ENCODE results near the gene CACNA1A.
A peak's percentile ranks its signal among the peaks of the same experiment; 100 is the strongest.
"Not testable (repeated sequence)": the region's sequence is repeated elsewhere in the genome, so short reads cannot be mapped to it uniquely, and the experiment has no call there.

Gene CACNA1A

DNA sequence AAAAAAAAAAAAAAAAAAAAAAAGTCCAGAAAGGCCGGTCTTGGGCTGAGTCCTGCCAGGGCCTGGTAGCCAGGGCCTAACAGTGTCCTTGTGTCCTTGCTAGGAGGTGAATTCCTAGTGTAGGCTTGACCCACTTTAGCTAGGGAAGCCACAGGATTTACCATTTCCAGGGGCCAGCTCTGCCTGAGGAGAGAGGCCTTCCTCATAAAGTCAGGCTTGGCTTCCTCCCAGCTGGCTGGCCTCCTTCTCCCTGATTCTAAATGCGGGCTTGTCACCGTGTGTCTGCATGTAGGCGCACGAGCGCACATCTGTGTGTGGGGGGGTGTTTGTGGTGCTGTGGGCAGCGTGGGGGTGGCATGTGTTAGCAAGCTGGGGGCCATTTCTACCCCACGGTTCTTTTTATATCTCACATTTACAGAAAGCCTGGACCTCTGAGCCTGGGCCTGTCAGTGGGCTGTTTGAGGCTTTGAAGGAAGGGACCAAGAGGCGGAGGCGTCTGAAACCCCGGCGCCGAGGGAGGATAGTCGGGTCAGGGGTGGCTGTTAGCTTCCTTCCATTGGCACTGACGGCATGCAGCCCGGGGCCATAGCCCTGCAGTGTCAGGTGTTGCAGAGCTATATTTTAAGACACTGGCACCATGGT is 324.4 kb downstream of the CACNA1A start:
- Histone ChIP-seq H3K9ac (peak overlapping the region; percentile 54 to 74 (median 61)), H3K36me3 (no peaks in the 10 kb centered on the region), H3K9me3 (replicated peaks in 1 of 11) (peaks cover 0 to 10% (median 0%) of the 10 kb centered on the region in 11 experiments; a peak in 2 of 22 replicates), H3K4me1 (peaks cover 26 to 74% (median 56%) of the 10 kb centered on the region in 10 experiments), H3K27me3 (no peaks in the 10 kb centered on the region), H4K20me1 (no peaks in the 10 kb centered on the region), H3K27ac (peak overlapping the region; percentile 36 to 81 (median 71); a peak in 21 of 22 replicates), H3K4me3 (no peak overlapping the region), H3K4me2 (peak overlapping the region; percentile 59 to 87 (median 78))
- TF ChIP-seq Cebpa-rat (IDR thresholded peaks at IDR 0.05) = no peak

DNA sequence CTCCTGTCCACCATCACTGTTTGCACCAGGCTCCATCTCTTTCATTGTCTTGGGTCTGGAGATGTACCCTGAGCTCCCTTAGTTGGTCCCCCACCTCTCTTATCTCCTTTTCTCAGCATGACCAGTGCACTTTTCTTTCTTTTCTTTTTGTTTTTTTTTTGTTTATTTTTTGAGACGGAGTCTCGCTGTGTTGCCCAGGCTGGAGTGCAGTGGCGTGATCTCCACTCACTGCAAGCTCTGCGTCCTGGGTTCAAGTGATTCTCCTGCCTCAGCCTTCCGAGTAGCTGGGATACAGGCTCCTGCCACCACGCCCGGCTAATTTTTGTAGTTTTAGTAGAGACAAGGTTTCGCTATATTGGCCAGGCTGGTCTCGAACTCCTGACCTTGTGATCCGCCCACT is 328.0 kb downstream of the CACNA1A start:
- not testable (repeated sequence) for H3K4me2 ChIP-seq

DNA sequence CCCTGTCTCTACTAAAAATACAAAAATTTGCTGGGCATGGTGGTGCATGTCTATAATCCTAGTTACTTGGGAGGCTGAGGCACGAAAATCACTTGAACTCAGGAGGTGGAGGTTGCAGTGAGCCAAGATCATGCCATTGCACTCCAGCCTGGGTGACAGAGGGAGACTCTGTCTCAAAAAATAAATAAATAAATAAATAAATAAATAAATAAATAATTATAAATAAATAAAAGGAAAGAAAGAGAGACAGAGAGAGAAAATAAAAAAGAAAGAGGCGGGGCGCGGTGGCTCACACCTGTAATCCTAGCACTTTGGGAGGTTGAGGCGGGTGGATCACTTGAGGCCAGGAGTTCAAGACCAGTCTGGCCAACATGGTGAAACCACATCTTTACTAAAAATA is 328.7 kb downstream of the CACNA1A start:
- not testable (repeated sequence) for H3K9me3 ChIP-seq (replicated peaks in 1 of 11); H3K27ac ChIP-seq; H3K9ac ChIP-seq; H3K4me3 ChIP-seq; H3K27me3 ChIP-seq; H3K36me3 ChIP-seq; H4K20me1 ChIP-seq
- H3K4me2 ChIP-seq = peak overlapping the region in 1 of 11 experiments; percentile 38; a peak in 3 of 22 replicates
- H3K4me1 ChIP-seq = peaks cover 39 to 87% (median 80%) of the 10 kb centered on the region in 10 experiments

More for the DNA sequence above, 328.0 kb downstream of the CACNA1A start:
- not testable (repeated sequence) for H3K9me3 ChIP-seq (replicated peaks in 1 of 11); H4K20me1 ChIP-seq; H3K27ac ChIP-seq; H3K9ac ChIP-seq; H3K27me3 ChIP-seq; H3K4me3 ChIP-seq; H3K36me3 ChIP-seq
- H3K4me1 ChIP-seq = peaks cover 34 to 85% (median 77%) of the 10 kb centered on the region in 10 experiments

DNA sequence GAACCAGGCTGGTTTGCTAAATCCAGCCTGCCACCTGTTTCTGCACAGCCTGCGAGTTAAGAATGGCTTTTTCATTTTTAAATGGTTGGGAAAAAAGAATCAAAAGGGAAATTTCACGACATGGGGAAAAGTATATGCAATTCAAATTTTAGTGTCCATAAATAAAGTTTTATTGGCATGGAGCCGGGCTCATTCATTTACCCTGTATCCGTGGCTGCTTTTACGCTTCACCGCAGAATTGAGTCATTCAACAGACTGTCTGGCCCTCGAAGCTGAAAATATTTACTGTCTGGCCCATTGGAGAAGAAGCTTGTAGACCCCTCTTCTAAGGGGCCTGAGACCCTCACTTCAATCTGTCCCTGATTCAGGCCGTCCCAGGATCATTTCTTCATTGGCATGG is 329.9 kb downstream of the CACNA1A start:
- TF ChIP-seq Cebpa-rat (IDR thresholded peaks at IDR 0.05) = no peak
- H3K36me3 ChIP-seq = no peaks in the 10 kb centered on the region
- H3K4me1 ChIP-seq = peaks cover 39 to 87% (median 80%) of the 10 kb centered on the region in 10 experiments
- no peaks in the 10 kb centered on the region for H4K20me1 ChIP-seq
- H3K27ac ChIP-seq = peak overlapping the region in 7 of 11 experiments; percentile 27 to 64 (median 55); a peak in 10 of 22 replicates
- no peaks in the 10 kb centered on the region for H3K27me3 ChIP-seq
- H3K9me3 ChIP-seq (replicated peaks in 1 of 11) = no peaks in the 10 kb centered on the region
- H3K9ac ChIP-seq = peak overlapping the region in 4 of 11 experiments; percentile 2 to 49 (median 18); a peak in 3 of 22 replicates
- no peak overlapping the region for H3K4me3 ChIP-seq
- H3K4me2 ChIP-seq = peak overlapping the region in 8 of 11 experiments; percentile 9 to 68 (median 40); a peak in 12 of 22 replicates

DNA sequence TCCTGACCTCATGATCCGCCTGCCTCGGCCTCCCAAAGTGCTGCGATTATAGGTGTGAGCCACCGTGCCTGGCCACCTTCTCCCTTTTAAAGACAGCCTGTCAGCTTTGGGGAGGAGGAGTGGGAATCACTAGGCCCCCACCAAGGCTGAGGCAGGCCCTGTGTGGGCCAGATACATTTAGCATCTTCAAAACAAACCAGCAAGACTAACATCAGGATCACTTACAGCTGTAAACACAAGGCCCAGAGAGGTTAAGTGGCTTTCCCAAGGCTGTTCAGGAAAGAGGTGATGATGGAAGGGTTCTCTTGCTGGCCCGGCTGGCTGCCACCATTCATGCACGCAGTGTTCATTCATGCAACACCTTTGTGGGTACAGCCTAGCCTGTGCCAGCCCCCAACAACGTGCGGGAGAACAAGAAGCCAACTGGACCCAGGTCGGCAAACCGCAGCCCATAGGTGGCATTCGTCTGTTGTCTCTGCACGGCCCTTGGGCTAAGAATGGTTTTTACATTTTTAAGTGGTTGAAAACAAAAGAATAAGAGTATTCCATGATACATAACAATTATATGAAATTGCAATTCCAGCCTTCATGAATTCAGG is 333.0 kb downstream of the CACNA1A start:
- peak overlapping the region; percentile 12 to 82 (median 73); a peak in 20 of 22 replicates for H3K9ac ChIP-seq
- H3K4me3 ChIP-seq = peak overlapping the region in 5 of 10 experiments; percentile 4 to 39 (median 27); a peak in 6 of 20 replicates
- H3K27ac ChIP-seq = peak overlapping the region in 10 of 11 experiments; percentile 70 to 100 (median 96); a peak in 20 of 22 replicates
- no peaks in the 10 kb centered on the region for H4K20me1 ChIP-seq
- peaks cover 53 to 92% (median 85%) of the 10 kb centered on the region in 10 experiments for H3K4me1 ChIP-seq
- H3K4me2 ChIP-seq = peak overlapping the region; percentile 72 to 99 (median 96)
- TF ChIP-seq Cebpa-rat (IDR thresholded peaks at IDR 0.05) = no peak; a peak in 1 of 22 replicates
- H3K36me3 ChIP-seq = no peaks in the 10 kb centered on the region
- no peaks in the 10 kb centered on the region for H3K9me3 ChIP-seq (replicated peaks in 1 of 11)
- H3K27me3 ChIP-seq = no peaks in the 10 kb centered on the region

DNA sequence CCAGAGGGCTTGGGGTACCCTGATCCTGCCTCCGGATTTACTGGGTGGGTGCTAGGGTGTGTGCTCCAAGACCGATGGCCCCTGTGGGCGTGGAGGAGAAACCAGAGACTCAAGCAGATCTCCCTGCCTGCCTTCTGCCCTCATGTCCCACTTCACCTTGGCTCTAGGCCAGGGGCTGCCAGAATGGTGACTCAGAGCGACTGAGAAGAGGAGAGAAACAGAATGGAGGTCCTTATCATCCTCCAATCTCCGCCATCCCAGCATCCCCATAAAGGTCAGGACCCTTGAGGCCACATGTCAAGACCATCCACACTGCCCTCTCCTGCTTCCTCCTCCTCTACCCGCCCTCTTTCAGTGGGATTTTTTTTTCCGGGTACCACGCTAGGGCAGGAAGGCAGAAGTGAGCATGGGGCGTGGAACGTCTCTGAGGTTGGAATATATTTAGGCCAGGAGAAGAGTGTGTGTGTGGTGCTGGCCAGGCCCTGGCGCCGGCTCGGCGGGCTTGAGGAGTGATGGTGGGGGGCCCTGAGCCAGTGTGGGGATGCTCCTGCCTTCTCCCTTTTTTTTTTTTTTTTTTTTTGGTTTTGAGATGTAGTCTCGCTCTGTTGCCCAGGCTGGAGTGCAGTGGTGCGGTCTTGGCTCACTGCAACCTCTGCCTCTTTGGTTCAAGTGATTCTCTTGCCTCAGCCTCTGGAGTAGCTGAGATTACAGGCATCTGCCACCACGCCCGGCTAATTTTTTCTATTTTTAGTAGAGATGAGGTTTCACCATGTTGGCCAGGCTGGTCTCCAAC is 333.7 kb downstream of the CACNA1A start:
- H3K27me3 ChIP-seq = no peaks in the 10 kb centered on the region
- peaks cover 60 to 98% (median 91%) of the 10 kb centered on the region in 10 experiments for H3K4me1 ChIP-seq
- H3K9me3 ChIP-seq (replicated peaks in 1 of 11) = no peaks in the 10 kb centered on the region
- H3K27ac ChIP-seq = peak overlapping the region; percentile 56 to 100 (median 96)
- no peaks in the 10 kb centered on the region for H3K36me3 ChIP-seq
- H4K20me1 ChIP-seq = no peaks in the 10 kb centered on the region
- TF ChIP-seq Cebpa-rat (IDR thresholded peaks at IDR 0.05) = peak in 4 of 11 experiments; percentile 24 to 85 (median 46); a peak in 6 of 22 replicates
- peak overlapping the region in 7 of 10 experiments; percentile 4 to 39 (median 23); a peak in 9 of 20 replicates for H3K4me3 ChIP-seq
- H3K9ac ChIP-seq = peak overlapping the region; percentile 12 to 82 (median 73); a peak in 21 of 22 replicates
- peak overlapping the region; percentile 72 to 99 (median 96) for H3K4me2 ChIP-seq

DNA sequence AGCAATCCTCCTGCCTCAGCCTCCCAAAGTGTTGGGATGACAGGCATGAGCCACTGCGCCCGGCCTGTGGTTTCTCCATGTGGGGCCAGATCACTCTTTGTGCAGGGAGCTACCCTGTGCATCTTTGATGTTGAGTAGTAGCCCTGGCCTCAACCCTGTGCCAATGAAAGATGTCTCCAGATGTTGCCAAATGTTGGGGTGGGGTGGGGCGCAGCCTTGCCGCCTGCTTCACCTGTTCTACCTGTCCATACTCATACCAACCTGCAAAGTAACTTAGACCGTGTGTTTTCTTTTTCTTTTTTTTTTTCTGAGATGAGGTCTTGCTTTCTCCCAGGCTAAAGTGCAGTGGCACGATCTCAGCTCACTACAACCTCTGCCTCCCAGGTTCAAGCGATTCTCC is 335.1 kb downstream of the CACNA1A start:
- Histone ChIP-seq H3K9me3 (replicated peaks in 1 of 11) (no peaks in the 10 kb centered on the region), H3K4me1 (peaks cover 74 to 97% (median 93%) of the 10 kb centered on the region in 10 experiments)

DNA sequence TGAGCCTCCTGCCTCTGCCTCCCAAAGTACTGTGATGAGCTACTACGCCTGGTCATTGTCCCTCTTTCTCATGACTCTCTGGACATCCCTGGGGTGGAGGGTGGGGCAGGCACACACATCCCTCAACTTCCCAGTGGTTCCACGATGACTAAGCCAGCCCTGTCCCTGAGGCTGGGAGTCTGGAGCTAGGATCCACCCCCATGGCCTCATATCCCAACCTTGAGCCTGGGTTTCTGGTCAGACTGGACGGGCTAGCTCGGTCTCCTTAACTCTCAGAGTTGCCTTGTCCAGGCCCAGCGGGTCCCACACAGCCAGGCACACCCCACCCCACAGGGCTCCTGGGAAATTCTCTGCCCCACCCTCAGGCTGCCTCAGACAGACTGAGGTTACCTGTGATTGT is 336.5 kb downstream of the CACNA1A start:
- no peaks in the 10 kb centered on the region for H3K36me3 ChIP-seq
- no peaks in the 10 kb centered on the region for H3K9me3 ChIP-seq (replicated peaks in 1 of 11)
- no peaks in the 10 kb centered on the region for H4K20me1 ChIP-seq
- peak overlapping the region; percentile 88 to 99 (median 97) for H3K4me2 ChIP-seq
- H3K27ac ChIP-seq = peak overlapping the region; percentile 8 to 100 (median 97); a peak in 20 of 22 replicates
- no peak for TF ChIP-seq Cebpa-rat (IDR thresholded peaks at IDR 0.05)
- peak overlapping the region in 8 of 11 experiments; percentile 10 to 95 (median 88); a peak in 12 of 22 replicates for H3K9ac ChIP-seq
- H3K4me3 ChIP-seq = no peak overlapping the region
- no peaks in the 10 kb centered on the region for H3K27me3 ChIP-seq
- peaks cover 88 to 100% (median 97%) of the 10 kb centered on the region in 10 experiments for H3K4me1 ChIP-seq

More for the DNA sequence above, 335.1 kb downstream of the CACNA1A start:
- Histone ChIP-seq H3K27ac (peak overlapping the region in 9 of 11 experiments; percentile 85 to 100 (median 97); a peak in 16 of 22 replicates), H3K36me3 (no peaks in the 10 kb centered on the region), H4K20me1 (no peaks in the 10 kb centered on the region), H3K4me2 (peak overlapping the region in 10 of 11 experiments; percentile 79 to 99 (median 96); a peak in 20 of 22 replicates), H3K27me3 (no peaks in the 10 kb centered on the region), H3K4me3 (no peak overlapping the region), H3K9ac (peak overlapping the region in 4 of 11 experiments; percentile 32 to 82 (median 53); a peak in 5 of 22 replicates)
- no peak for TF ChIP-seq Cebpa-rat (IDR thresholded peaks at IDR 0.05)

DNA sequence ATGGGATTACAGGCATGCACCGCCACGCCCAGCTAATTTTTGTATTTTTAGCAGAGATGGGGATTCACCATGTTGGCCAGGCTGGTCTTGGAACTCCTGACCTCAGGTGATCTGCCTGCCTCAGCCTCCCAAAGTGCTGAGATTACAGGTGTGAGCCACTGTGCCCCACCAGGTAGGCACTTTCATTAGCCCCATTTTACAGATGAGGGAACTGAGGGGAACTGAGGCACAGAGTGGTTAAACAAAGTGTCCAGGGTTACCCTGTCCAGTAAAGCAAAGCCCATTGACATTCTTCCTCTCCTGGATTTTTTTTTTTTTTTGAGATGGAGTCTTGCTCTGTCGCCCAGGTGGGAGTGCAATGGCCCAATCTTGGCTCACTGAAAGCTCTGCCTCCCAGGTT is 340.1 kb downstream of the CACNA1A start:
- Histone ChIP-seq H3K4me2 (peak overlapping the region; percentile 88 to 99 (median 97)), H3K27ac (peak overlapping the region in 10 of 11 experiments; percentile 96 to 100 (median 97); a peak in 20 of 22 replicates), H3K4me1 (peaks cover 91 to 98% (median 96%) of the 10 kb centered on the region in 10 experiments), H3K9ac (peak overlapping the region in 10 of 11 experiments; percentile 75 to 95 (median 88); a peak in 18 of 22 replicates)
- H4K20me1 ChIP-seq; H3K9me3 ChIP-seq (replicated peaks in 1 of 11); H3K36me3 ChIP-seq; H3K4me3 ChIP-seq; H3K27me3 ChIP-seq: not testable (repeated sequence)

Measured in BLaER1 treated with 17β-estradiol and CSF1 and Interleukin-3, amounts not matched to agents 10 nM and 100 nM (cell line).